Naive thymus-derived CD4-positive, alpha-beta T cell (primary cell): Measurements from ENCODE around the gene MIER1. TPM values are rescaled to one million over a fixed set of nuclear protein-coding genes. Genes with fewer than 3 reads are reported as not detected.

ENCODE experiments used
- ATAC-seq: fragments of 150-1000 bp; cut with Tn5 transposase; 2 replicates; pipeline ENCODE4 v1.10.0; 2021; ENCODE audit warnings: mild to moderate bottlenecking, moderate library complexity
- CTCF ChIA-PET: fragments of 350-600 bp; sonication (Branson Sonifier 250); formaldehyde crosslinking; loops from one replicate; lab custom pipeline; 2021; ENCODE audit warnings: antibody characterized with exemption; lab: Charles Lee
- POLR2A ChIA-PET: fragments of 350-600 bp; sonication (Branson Sonifier 250); formaldehyde crosslinking; loops from one replicate; lab custom pipeline; 2021; ENCODE audit warnings: antibody characterized with exemption, inconsistent platforms; lab: Charles Lee
- DNase-seq, 9 donors: peaks; one replicate each; pipeline versions ENCODE4 v3.0.0 to v3.0.0-alpha.2; 2020 to 2022; ENCODE audit warnings: mixed read lengths in 1 of 9
- H3K27ac ChIP-seq: one replicate; pipeline ENCODE4 v1.7.0; 2013; ENCODE audit warnings: mild to moderate bottlenecking, low read depth, low read length, moderate library complexity
- H3K27me3 ChIP-seq, 2 donors: one replicate each; pipeline ENCODE4 v1.7.0; 2013; ENCODE audit warnings: low read length in 2 of 2, mild to moderate bottlenecking in 2 of 2, moderate library complexity in 2 of 2; ENCODE audit not compliant: control insufficient read depth in 2 of 2, insufficient read depth in 2 of 2
- H3K36me3 ChIP-seq, 3 experiments: 1 replicate in 2 of 3; 2 replicates in 1 of 3; pipeline ENCODE4 v1.7.0; 2013; ENCODE audit warnings: low read length in 3 of 3, mild to moderate bottlenecking in 3 of 3, moderate library complexity in 1 of 3; ENCODE audit not compliant: insufficient read depth in 3 of 3, control insufficient read depth in 2 of 3
- H3K4me1 ChIP-seq, 2 donors: one replicate each; pipeline ENCODE4 v1.7.0; 2013; ENCODE audit warnings: low read length in 2 of 2, mild to moderate bottlenecking in 2 of 2, moderate library complexity in 1 of 2; ENCODE audit not compliant: control insufficient read depth in 2 of 2, insufficient read depth in 2 of 2
- H3K4me3 ChIP-seq: 2 replicates; pipeline ENCODE4 v1.7.0; 2013; ENCODE audit warnings: mild to moderate bottlenecking, low read length
- H3K9me3 ChIP-seq, 3 experiments: 1 replicate in 2 of 3; 2 replicates in 1 of 3; pipeline ENCODE4 v1.7.0; 2013; ENCODE audit warnings: low read length in 3 of 3; ENCODE audit not compliant: control insufficient read depth in 2 of 3
- H3K27ac Mint-ChIP-seq, 9 donors: one replicate each; pipeline ENCODE4 v1.8.0; 2020 to 2022; ENCODE audit warnings: mixed read lengths in 9 of 9, mild to moderate bottlenecking in 8 of 9, moderate library complexity in 5 of 9, inconsistent platforms in 2 of 9
- H3K27me3 Mint-ChIP-seq, 5 donors: one replicate each; pipeline ENCODE4 v1.8.0; 2021 to 2022; ENCODE audit warnings: mixed read lengths in 5 of 5, mild to moderate bottlenecking in 1 of 5
- H3K36me3 Mint-ChIP-seq, 5 donors: one replicate each; pipeline ENCODE4 v1.8.0; 2020 to 2022; ENCODE audit warnings: mixed read lengths in 5 of 5, mild to moderate bottlenecking in 3 of 5, inconsistent platforms in 1 of 5
- H3K4me1 Mint-ChIP-seq, 7 donors: one replicate each; pipeline ENCODE4 v1.8.0; 2020 to 2022; ENCODE audit warnings: mixed read lengths in 7 of 7, mild to moderate bottlenecking in 3 of 7, inconsistent platforms in 1 of 7
- H3K4me3 Mint-ChIP-seq, 10 donors: one replicate each; pipeline ENCODE4 v1.8.0; 2020 to 2022; ENCODE audit warnings: mild to moderate bottlenecking in 10 of 10, mixed read lengths in 10 of 10, moderate library complexity in 6 of 10, inconsistent platforms in 2 of 10
- H3K9me3 Mint-ChIP-seq, 11 donors: one replicate each; pipeline ENCODE4 v1.8.0; 2020 to 2022; ENCODE audit warnings: mixed read lengths in 11 of 11, mild to moderate bottlenecking in 4 of 11, inconsistent platforms in 1 of 11, moderate library complexity in 1 of 11
- intact Hi-C, 2 donors: fragments of 100-400 bp; cut with micrococcal nuclease; formaldehyde crosslinking; loops; one replicate each; pipeline ENCODE4 v1.15.1; 2023
- polyA plus RNA-seq, 2 donors: library from polyadenylated mRNA; unstranded; fragments of 300-500 nt; fragmentation: Illumina TruSeq; gene quantifications; one replicate each; pipeline ENCODE4 v1.2.3, GENCODE V29; 2021
- total RNA-seq, 6 experiments: library from RNA in 5 of 6; stranded (reverse) in 5 of 6; gene quantifications; 1 replicate in 5 of 6; 2 replicates in 1 of 6; pipeline ENCODE4 v1.2.3 and lab custom pipeline; 2021 to 2026

The MIER1 gene
- total and polyA plus RNA-seq, 7 experiments from 2014 or later, result 35.8 to 73.6 (median 68.5) TPM

- Mint-ChIP-seq H3K36me3 (peaks cover 21 to 67% (median 51%) of the 10 kb centered on the region in 5 donors), H3K4me3 (no peak overlapping the region), H3K9me3 (peaks cover 0 to 2% (median 0%) of the 10 kb centered on the region in 11 donors), H3K27me3 (no peaks in the 10 kb centered on the region), H3K27ac (peak overlapping the region in 3 of 9 donors; percentile 36 to 51 (median 44)), H3K4me1 (peaks cover 0 to 13% (median 5%) of the 10 kb centered on the region in 7 donors)
- Histone ChIP-seq H3K27me3 (no peaks in the 10 kb centered on the region), H3K9me3 (no peaks in the 10 kb centered on the region), H3K4me1 (no peaks in the 10 kb centered on the region), H3K4me3 (no peak overlapping the region), H3K36me3 (peaks cover 3 to 42% (median 6%) of the 10 kb centered on the region in 3 experiments), H3K27ac (no peak overlapping the region)
- ChIA-PET CTCF (interaction anchor here (1.4 kb wide), 1 partner anchor 23 kb away, joined by 5 read pairs; no protein-coding TSS in a partner anchor), POLR2A (no interaction called here)
- DNase-seq (no peak), ATAC-seq (no peak)
- intact Hi-C loops, result no loop called here
These were observed 94.3 kb downstream of the MIER1 start for GRCh38 chr1:67019121-67019520.

- peaks cover 21 to 72% (median 49%) of the 10 kb centered on the region in 5 donors for H3K36me3 Mint-ChIP-seq
- no peak for DNase-seq
- peaks cover 0 to 1% (median 0%) of the 10 kb centered on the region in 11 donors for H3K9me3 Mint-ChIP-seq
- H3K27me3 Mint-ChIP-seq, result no peaks in the 10 kb centered on the region
- H3K4me1 Mint-ChIP-seq, result peaks cover 0 to 13% (median 5%) of the 10 kb centered on the region in 7 donors
- ChIA-PET POLR2A (interaction anchor here (0.5 kb wide), 1 partner anchor 1656 kb away, joined by 4 read pairs; no protein-coding TSS in a partner anchor), CTCF (interaction anchor here (1.4 kb wide), 1 partner anchor 23 kb away, joined by 5 read pairs; no protein-coding TSS in a partner anchor)
- H3K9me3 ChIP-seq, result no peaks in the 10 kb centered on the region
- ATAC-seq, result no peak
- intact Hi-C loops, result no loop called here
- H3K27me3 ChIP-seq, result no peaks in the 10 kb centered on the region
- no peaks in the 10 kb centered on the region for H3K4me1 ChIP-seq
- peak overlapping the region in 2 of 9 donors; percentile 36 to 38 for H3K27ac Mint-ChIP-seq
- no peak overlapping the region for H3K27ac ChIP-seq
- no peak overlapping the region for H3K4me3 ChIP-seq
- no peak overlapping the region for H3K4me3 Mint-ChIP-seq
- H3K36me3 ChIP-seq, result peaks cover 3 to 42% (median 6%) of the 10 kb centered on the region in 3 experiments
These were observed 94.9 kb downstream of the MIER1 start for GRCh38 chr1:67019600-67020136.

GRCh38 chr1:67020304-67020703 is 95.5 kb downstream of the MIER1 start:
- intact Hi-C loops, result no loop called here
- DNase-seq (no peak), ATAC-seq (no peak)
- no peaks in the 10 kb centered on the region for H3K9me3 Mint-ChIP-seq
- peak overlapping the region in 2 of 9 donors; percentile 5 to 16 for H3K27ac Mint-ChIP-seq
- no peaks in the 10 kb centered on the region for H3K4me1 ChIP-seq
- no peaks in the 10 kb centered on the region for H3K27me3 Mint-ChIP-seq
- no peak overlapping the region for H3K4me3 Mint-ChIP-seq
- CTCF ChIA-PET, result interaction anchor here (1.4 kb wide), 1 partner anchor 24 kb away, joined by 5 read pairs; no protein-coding TSS in a partner anchor
- H3K36me3 Mint-ChIP-seq, result peaks cover 21 to 78% (median 49%) of the 10 kb centered on the region in 5 donors
- no peaks in the 10 kb centered on the region for H3K27me3 ChIP-seq
- H3K4me3 ChIP-seq, result no peak overlapping the region
- H3K4me1 Mint-ChIP-seq, result peaks cover 0 to 13% (median 7%) of the 10 kb centered on the region in 7 donors
- peaks cover 3 to 42% (median 6%) of the 10 kb centered on the region in 3 experiments for H3K36me3 ChIP-seq
- POLR2A ChIA-PET, result no interaction called here
- H3K9me3 ChIP-seq, result no peaks in the 10 kb centered on the region
- H3K27ac ChIP-seq, result no peak overlapping the region

GRCh38 chr1:67020765-67021164 is 96.0 kb downstream of the MIER1 start:
- ATAC-seq, result no peak
- Histone ChIP-seq H3K36me3 (peaks cover 3 to 42% (median 6%) of the 10 kb centered on the region in 3 experiments), H3K27me3 (no peaks in the 10 kb centered on the region), H3K4me3 (no peak overlapping the region), H3K9me3 (no peaks in the 10 kb centered on the region), H3K4me1 (no peaks in the 10 kb centered on the region), H3K27ac (no peak overlapping the region)
- ChIA-PET CTCF (no interaction called here), POLR2A (no interaction called here)
- Mint-ChIP-seq H3K4me3 (no peak overlapping the region), H3K27me3 (no peaks in the 10 kb centered on the region), H3K4me1 (peaks cover 0 to 13% (median 8%) of the 10 kb centered on the region in 7 donors), H3K36me3 (peaks cover 21 to 81% (median 51%) of the 10 kb centered on the region in 5 donors), H3K9me3 (no peaks in the 10 kb centered on the region), H3K27ac (peak overlapping the region in 3 of 9 donors; percentile 5 to 42 (median 16))
- no peak for DNase-seq
- intact Hi-C loops, result no loop called here

GRCh38 chr1:67029472-67029871 is 104.7 kb downstream of the MIER1 start:
- peaks cover 7 to 61% (median 30%) of the 10 kb centered on the region in 5 donors for H3K36me3 Mint-ChIP-seq
- Histone ChIP-seq H3K4me3 (no peak overlapping the region), H3K36me3 (no peaks in the 10 kb centered on the region), H3K4me1 (no peaks in the 10 kb centered on the region), H3K27ac (no peak overlapping the region), H3K9me3 (no peaks in the 10 kb centered on the region), H3K27me3 (no peaks in the 10 kb centered on the region)
- POLR2A ChIA-PET, result interaction anchor here (0.9 kb wide), 1 partner anchor 24 kb away, joined by 3 read pairs; no protein-coding TSS in a partner anchor
- intact Hi-C loops, result no loop called here
- DNase-seq (no peak), ATAC-seq (no peak)
- no peaks in the 10 kb centered on the region for H3K27me3 Mint-ChIP-seq
- CTCF ChIA-PET, result interaction anchor here (0.5 to 0.6 kb wide), 2 partner anchors 9 to 115 kb away, joined by 3 to 4 read pairs; no protein-coding TSS in a partner anchor
- H3K4me1 Mint-ChIP-seq, result peaks cover 0 to 14% (median 5%) of the 10 kb centered on the region in 7 donors
- no peak overlapping the region for H3K4me3 Mint-ChIP-seq
- no peaks in the 10 kb centered on the region for H3K9me3 Mint-ChIP-seq
- no peak overlapping the region for H3K27ac Mint-ChIP-seq

- ATAC-seq, result no peak
- Histone ChIP-seq H3K9me3 (no peaks in the 10 kb centered on the region), H3K4me1 (no peaks in the 10 kb centered on the region), H3K27me3 (no peaks in the 10 kb centered on the region), H3K4me3 (no peak overlapping the region), H3K36me3 (no peaks in the 10 kb centered on the region), H3K27ac (no peak overlapping the region)
- Mint-ChIP-seq H3K4me1 (peaks cover 0 to 12% (median 5%) of the 10 kb centered on the region in 7 donors), H3K27ac (no peak overlapping the region), H3K4me3 (no peak overlapping the region), H3K36me3 (peaks cover 7 to 60% (median 36%) of the 10 kb centered on the region in 5 donors), H3K27me3 (no peaks in the 10 kb centered on the region), H3K9me3 (peaks cover 0 to 5% (median 0%) of the 10 kb centered on the region in 11 donors)
- POLR2A ChIA-PET, result no interaction called here
- CTCF ChIA-PET, result interaction anchor here (0.8 to 1.6 kb wide), 4 partner anchors 28 to 182 kb away, joined by 3 to 5 read pairs (median 4); no protein-coding TSS in a partner anchor
- no peak for DNase-seq
- intact Hi-C loops, result no loop called here
These were observed 106.5 kb downstream of the MIER1 start for GRCh38 chr1:67031121-67031858.
